H1 (cell line): ENCODE data around the gene LRP11. TPM values are rescaled to one million over a fixed set of nuclear protein-coding genes. Genes with fewer than 3 reads are reported as not detected.

ENCODE experiments used
- CTCF ChIA-PET: fragments of 300-600 bp; sonication (Branson Sonifier 250); formaldehyde crosslinking; loops from one replicate; lab custom pipeline; 2021; ENCODE audit not compliant: partially characterized antibody; lab: Charles Lee
- POLR2A ChIA-PET: fragments of 300-600 bp; sonication (Branson Sonifier 250); formaldehyde crosslinking; loops from one replicate; lab custom pipeline; 2021; ENCODE audit warnings: inconsistent platforms; ENCODE audit not compliant: partially characterized antibody; lab: Charles Lee
- DNase-seq, 2 experiments: peaks; one replicate each; pipeline versions ENCODE4 v3.0.0 to v3.0.0-alpha.2; 2010 to 2022; ENCODE audit warnings: low spot score in 2 of 2, low read depth in 1 of 2, mixed read lengths in 1 of 2
- FAIRE-seq: peaks from 2 replicates; lab custom pipeline; 2011; peaks lifted over from hg19 to GRCh38; lab: Jason Lieb, UNC
- H2AFZ ChIP-seq: 2 replicates; pipeline ENCODE4 v1.8.1; 2012; ENCODE audit warnings: low read length, inconsistent platforms
- H2AK5ac ChIP-seq: 2 replicates; pipeline ENCODE4 v1.6.1; 2013; ENCODE audit warnings: low read depth, low read length
- H2BK120ac ChIP-seq: replicated peaks from 2 replicates; pipeline ENCODE3; 2013; ENCODE audit warnings: low read depth, low read length, inconsistent platforms
- H2BK12ac ChIP-seq: 2 replicates; pipeline ENCODE4 v1.6.1; 2013; ENCODE audit warnings: low read depth, low read length
- H2BK15ac ChIP-seq: 2 replicates; pipeline ENCODE4 v1.6.1; 2013; ENCODE audit warnings: low read length
- H2BK20ac ChIP-seq: 2 replicates; pipeline ENCODE4 v1.6.1; 2013; ENCODE audit warnings: low read length
- H2BK5ac ChIP-seq: 2 replicates; pipeline ENCODE4 v1.6.1; 2013; ENCODE audit warnings: low read depth, low read length
- H3K14ac ChIP-seq: 2 replicates; pipeline ENCODE4 v1.6.1; 2013; ENCODE audit warnings: inconsistent platforms; ENCODE audit not compliant: insufficient read length
- H3K18ac ChIP-seq: 2 replicates; pipeline ENCODE4 v1.6.1; 2013; ENCODE audit warnings: low read length; ENCODE audit errors: extremely low read depth
- H3K23ac ChIP-seq: 2 replicates; pipeline ENCODE4 v1.6.1; 2013; ENCODE audit warnings: inconsistent platforms; ENCODE audit not compliant: insufficient read length
- H3K23me2 ChIP-seq: 2 replicates; pipeline ENCODE4 v1.6.1; 2013; ENCODE audit warnings: low read depth, low read length
- H3K27ac ChIP-seq: 2 replicates; pipeline ENCODE4 v1.6.1; 2011; ENCODE audit warnings: low read depth, low read length, inconsistent platforms
- H3K27me3 ChIP-seq, 4 experiments: replicated peaks in 1 of 4; 1 replicate in 1 of 4; 2 replicates in 3 of 4; pipeline versions ENCODE4 v1.6.1 to v1.8.1; 2011 to 2013; ENCODE audit warnings: low read length in 3 of 4, mild to moderate bottlenecking in 3 of 4, inconsistent platforms in 2 of 4, mixed read lengths in 2 of 4, moderate library complexity in 1 of 4; ENCODE audit not compliant: control insufficient read depth in 3 of 4, insufficient read depth in 3 of 4; ENCODE audit errors: extremely low read depth in 1 of 4
- H3K36me3 ChIP-seq, 4 experiments: 2 replicates each; pipeline versions ENCODE4 v1.6.1 to v1.8.1; 2011 to 2013; ENCODE audit warnings: mild to moderate bottlenecking in 4 of 4, low read length in 3 of 4, moderate library complexity in 2 of 4, control low read depth in 1 of 4, inconsistent platforms in 1 of 4; ENCODE audit not compliant: insufficient read depth in 4 of 4, control insufficient read depth in 2 of 4
- H3K4ac ChIP-seq: replicated peaks from 2 replicates; pipeline ENCODE3; 2013; ENCODE audit warnings: low read length, low read depth, mixed read lengths, inconsistent platforms; ENCODE audit not compliant: insufficient read length
- H3K4me1 ChIP-seq, 4 experiments: replicated peaks in 1 of 4; 1 replicate in 1 of 4; 2 replicates in 3 of 4; pipeline versions ENCODE4 v1.6.1 to v1.8.1; 2011 to 2013; ENCODE audit warnings: low read length in 3 of 4, inconsistent platforms in 2 of 4, mixed read lengths in 1 of 4; ENCODE audit not compliant: insufficient read depth in 4 of 4, control insufficient read depth in 3 of 4
- H3K4me2 ChIP-seq, 2 experiments: 2 replicates each; pipeline versions ENCODE4 v1.6.1 to v1.8.1; 2011 to 2013; ENCODE audit warnings: low read depth in 2 of 2, low read length in 2 of 2, control low read depth in 1 of 2, inconsistent platforms in 1 of 2, mild to moderate bottlenecking in 1 of 2; ENCODE audit not compliant: insufficient read depth in 1 of 2
- H3K4me3 ChIP-seq, 4 experiments: fragments of 200-600, 300-600 bp in 1 of 4; sonication (generic), shearing (Covaris generic), sonication (Bioruptor Twin) in 1 of 4; 2 replicates each; pipeline versions ENCODE4 v1.5.1 to v1.8.1; 2011 to 2016; ENCODE audit warnings: low read length in 4 of 4, low read depth in 3 of 4, control low read depth in 2 of 4, inconsistent platforms in 2 of 4, mild to moderate bottlenecking in 2 of 4, mixed read lengths in 1 of 4, moderate library complexity in 1 of 4; ENCODE audit not compliant: insufficient read depth in 2 of 4; ENCODE audit errors: extremely low read depth in 1 of 4
- H3K56ac ChIP-seq: replicated peaks from 2 replicates; pipeline ENCODE3; 2013; ENCODE audit warnings: low read depth, mild to moderate bottlenecking, mixed read lengths, low read length, inconsistent platforms; ENCODE audit not compliant: insufficient read length
- H3K79me1 ChIP-seq: 2 replicates; pipeline ENCODE4 v1.6.1; 2013; ENCODE audit warnings: low read depth, low read length, control low read depth
- H3K79me2 ChIP-seq, 2 experiments: 2 replicates each; pipeline versions ENCODE4 v1.6.1 to v1.8.1; 2012 to 2013; ENCODE audit warnings: low read length in 2 of 2, mild to moderate bottlenecking in 2 of 2, inconsistent platforms in 1 of 2; ENCODE audit not compliant: insufficient read depth in 2 of 2, control insufficient read depth in 1 of 2
- H3K9ac ChIP-seq, 4 experiments: replicated peaks in 1 of 4; 1 replicate in 1 of 4; 2 replicates in 3 of 4; pipeline versions ENCODE4 v1.6.1 to v1.8.1; 2011 to 2013; ENCODE audit warnings: low read depth in 3 of 4, low read length in 3 of 4, control low read depth in 2 of 4, mild to moderate bottlenecking in 2 of 4, moderate library complexity in 2 of 4, inconsistent platforms in 1 of 4; ENCODE audit errors: extremely low read depth in 1 of 4
- H3K9me3 ChIP-seq, 2 experiments: 2 replicates each; pipeline versions ENCODE4 v1.6.1 to v1.8.1; 2012 to 2013; ENCODE audit warnings: mild to moderate bottlenecking in 2 of 2, moderate library complexity in 2 of 2, control low read depth in 1 of 2, inconsistent platforms in 1 of 2, low read depth in 1 of 2, low read length in 1 of 2, mixed read lengths in 1 of 2; ENCODE audit not compliant: insufficient read depth in 2 of 2
- H4K20me1 ChIP-seq, 2 experiments: replicated peaks in 1 of 2; 2 replicates each; pipeline versions ENCODE3 to v1.8.1; 2011 to 2013; ENCODE audit warnings: inconsistent platforms in 2 of 2, low read length in 2 of 2, mild to moderate bottlenecking in 1 of 2; ENCODE audit not compliant: insufficient read depth in 2 of 2, control insufficient read depth in 1 of 2
- H4K5ac ChIP-seq: 2 replicates; pipeline ENCODE4 v1.6.1; 2013; ENCODE audit warnings: low read length, low read depth, mixed read lengths, inconsistent platforms; ENCODE audit not compliant: insufficient read length
- H4K8ac ChIP-seq: 2 replicates; pipeline ENCODE4 v1.8.0; 2013; ENCODE audit warnings: mild to moderate bottlenecking, moderate library complexity, low read length, inconsistent platforms; ENCODE audit not compliant: insufficient read depth; ENCODE audit errors: extremely low read depth
- H4K91ac ChIP-seq: replicated peaks from 2 replicates; pipeline ENCODE3; 2013; ENCODE audit warnings: low read length, mixed read lengths, inconsistent platforms; ENCODE audit not compliant: insufficient read length
- CREB1 ChIP-seq: IDR thresholded peaks from 2 replicates; pipeline ENCODE4 v1.6.1; 2012; ENCODE audit warnings: inconsistent platforms
- WGBS, 2 experiments: shearing (Covaris generic) in 1 of 2; methylation state at CpG; one replicate each; pipeline versions ENCODE4 v1.1.6 to v1.1.7; 2013 to 2015; ENCODE audit warnings: low lambda C conversion rate in 2 of 2, mixed read lengths in 2 of 2, inconsistent platforms in 1 of 2, low coverage in 1 of 2, missing lambda C conversion rate in 1 of 2; ENCODE audit not compliant: insufficient replicate concordance in 2 of 2, insufficient coverage in 1 of 2, insufficient read length in 1 of 2; ENCODE audit errors: extremely low coverage in 1 of 2, missing lambda C conversion rate in 1 of 2; 5-methylcytosine and 5-hydroxymethylcytosine counted together
- polyA plus RNA-seq, 7 experiments: library from polyadenylated mRNA; depleted of rRNA in 3 of 7; stranded (reverse) in 5 of 7; unstranded in 2 of 7; fragments of >200 nt in 5 of 7; fragments of 200-250 nt in 2 of 7; gene quantifications; 1 replicate in 5 of 7; 2 replicates in 1 of 7; 4 replicates in 1 of 7; pipeline versions ENCODE4 v1.2.1 to v1.2.3, GENCODE V29; 2011 to 2013; ENCODE audit warnings: missing spikeins in 2 of 7, mixed read lengths in 2 of 7
- total RNA-seq: library from RNA; stranded (reverse); fragmentation: NEBNext Ultra II Directional; extraction: Animal tissue kit (Norgen Biotek cat#: 25700); gene quantifications from 2 replicates; pipeline ENCODE4 v1.2.1, GENCODE V29; 2021

The LRP11 gene
- total and polyA plus RNA-seq, 2 of the 8 experiments (the other 6 are each of a cell fraction or from before 2014, with no cell fraction given) = 11.0 to 20.0 TPM

DNA sequence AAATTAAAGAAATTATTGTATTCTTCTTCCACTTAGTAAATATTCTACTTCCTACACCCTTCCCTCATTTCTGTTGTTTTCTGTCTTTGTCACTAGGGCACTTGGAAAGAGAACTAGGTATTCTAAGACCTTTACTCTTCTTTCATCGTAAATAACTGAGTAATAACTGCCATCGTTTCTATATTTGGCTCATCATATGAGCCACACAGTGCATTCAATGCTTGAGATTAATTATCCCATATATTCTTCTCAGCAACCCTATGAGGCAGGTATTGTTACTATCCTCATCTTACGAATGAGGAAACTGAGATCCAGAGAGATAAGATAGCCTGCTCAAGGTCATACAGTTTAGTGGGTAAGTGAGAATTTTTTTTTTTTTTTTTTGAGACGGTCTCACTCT is 38.9 kb downstream of the LRP11 start:
- H2AFZ ChIP-seq = no peak overlapping the region
- no peak overlapping the region for H4K8ac ChIP-seq
- WGBS, 2 experiments = 95% methylated on average over 3 of the region's 4 CpGs; no CpG with 5 or more reads in 1 of the 2 experiments
- H3K56ac ChIP-seq = no peak overlapping the region
- TF ChIP-seq CREB1 = no peak
- H2BK15ac ChIP-seq = no peak overlapping the region
- no peak overlapping the region for H2BK12ac ChIP-seq
- H3K23me2 ChIP-seq = no peaks in the 10 kb centered on the region
- no peak overlapping the region for H3K9ac ChIP-seq
- H2BK20ac ChIP-seq = no peak overlapping the region
- H3K36me3 ChIP-seq = no peaks in the 10 kb centered on the region
- H3K18ac ChIP-seq = no peak overlapping the region
- no peaks in the 10 kb centered on the region for H3K79me1 ChIP-seq
- H3K4ac ChIP-seq = no peak overlapping the region
- CTCF ChIA-PET = interaction anchor here (0.7 to 17.8 kb wide), 4 partner anchors 16 to 73 kb away, joined by 3 to 195 read pairs (median 4); no protein-coding TSS in a partner anchor
- H3K79me2 ChIP-seq = no peaks in the 10 kb centered on the region
- H3K23ac ChIP-seq = no peak overlapping the region
- DNase-seq = no peak
- no peak overlapping the region for H3K27ac ChIP-seq
- no peak overlapping the region for H3K14ac ChIP-seq
- H4K5ac ChIP-seq = no peak overlapping the region
- H2BK5ac ChIP-seq = no peak overlapping the region
- no peak for FAIRE-seq
- no peaks in the 10 kb centered on the region for H3K4me1 ChIP-seq
- H3K27me3 ChIP-seq = no peaks in the 10 kb centered on the region
- no peak overlapping the region for H2AK5ac ChIP-seq
- POLR2A ChIA-PET = interaction anchor here (0.6 kb wide), 1 partner anchor 111 kb away, joined by 3 read pairs; no protein-coding TSS in a partner anchor
- no peak overlapping the region for H4K91ac ChIP-seq
- H3K4me2 ChIP-seq = no peak overlapping the region
- H2BK120ac ChIP-seq = no peak overlapping the region
- no peaks in the 10 kb centered on the region for H4K20me1 ChIP-seq
- no peak overlapping the region for H3K4me3 ChIP-seq
- no peaks in the 10 kb centered on the region for H3K9me3 ChIP-seq
